H1 (cell line): ENCODE results near the gene SYT13. TPM values are rescaled to one million over a fixed set of nuclear protein-coding genes. Genes with fewer than 3 reads are reported as not detected.
A peak's percentile ranks its signal among the peaks of the same experiment; 100 is the strongest.

Experiments
- CTCF ChIA-PET: fragments of 300-600 bp; sonication (Branson Sonifier 250); formaldehyde crosslinking; loops from one replicate; lab custom pipeline; 2021; ENCODE audit not compliant: partially characterized antibody; lab: Charles Lee
- POLR2A ChIA-PET: fragments of 300-600 bp; sonication (Branson Sonifier 250); formaldehyde crosslinking; loops from one replicate; lab custom pipeline; 2021; ENCODE audit warnings: inconsistent platforms; ENCODE audit not compliant: partially characterized antibody; lab: Charles Lee
- DNase-seq, 2 experiments: peaks; one replicate each; pipeline versions ENCODE4 v3.0.0 to v3.0.0-alpha.2; 2010 to 2022; ENCODE audit warnings: low spot score in 2 of 2, low read depth in 1 of 2, mixed read lengths in 1 of 2
- FAIRE-seq: peaks from 2 replicates; lab custom pipeline; 2011; peaks lifted over from hg19 to GRCh38; lab: Jason Lieb, UNC
- H2AFZ ChIP-seq: 2 replicates; pipeline ENCODE4 v1.8.1; 2012; ENCODE audit warnings: low read length, inconsistent platforms
- H2AK5ac ChIP-seq: 2 replicates; pipeline ENCODE4 v1.6.1; 2013; ENCODE audit warnings: low read depth, low read length
- H2BK120ac ChIP-seq: replicated peaks from 2 replicates; pipeline ENCODE3; 2013; ENCODE audit warnings: low read depth, low read length, inconsistent platforms
- H2BK12ac ChIP-seq: 2 replicates; pipeline ENCODE4 v1.6.1; 2013; ENCODE audit warnings: low read depth, low read length
- H2BK15ac ChIP-seq: 2 replicates; pipeline ENCODE4 v1.6.1; 2013; ENCODE audit warnings: low read length
- H2BK20ac ChIP-seq: 2 replicates; pipeline ENCODE4 v1.6.1; 2013; ENCODE audit warnings: low read length
- H2BK5ac ChIP-seq: 2 replicates; pipeline ENCODE4 v1.6.1; 2013; ENCODE audit warnings: low read depth, low read length
- H3K14ac ChIP-seq: 2 replicates; pipeline ENCODE4 v1.6.1; 2013; ENCODE audit warnings: inconsistent platforms; ENCODE audit not compliant: insufficient read length
- H3K18ac ChIP-seq: 2 replicates; pipeline ENCODE4 v1.6.1; 2013; ENCODE audit warnings: low read length; ENCODE audit errors: extremely low read depth
- H3K23ac ChIP-seq: 2 replicates; pipeline ENCODE4 v1.6.1; 2013; ENCODE audit warnings: inconsistent platforms; ENCODE audit not compliant: insufficient read length
- H3K23me2 ChIP-seq: 2 replicates; pipeline ENCODE4 v1.6.1; 2013; ENCODE audit warnings: low read depth, low read length
- H3K27ac ChIP-seq: 2 replicates; pipeline ENCODE4 v1.6.1; 2011; ENCODE audit warnings: low read depth, low read length, inconsistent platforms
- H3K27me3 ChIP-seq, 4 experiments: replicated peaks in 1 of 4; 1 replicate in 1 of 4; 2 replicates in 3 of 4; pipeline versions ENCODE4 v1.6.1 to v1.8.1; 2011 to 2013; ENCODE audit warnings: low read length in 3 of 4, mild to moderate bottlenecking in 3 of 4, inconsistent platforms in 2 of 4, mixed read lengths in 2 of 4, moderate library complexity in 1 of 4; ENCODE audit not compliant: control insufficient read depth in 3 of 4, insufficient read depth in 3 of 4; ENCODE audit errors: extremely low read depth in 1 of 4
- H3K36me3 ChIP-seq, 4 experiments: 2 replicates each; pipeline versions ENCODE4 v1.6.1 to v1.8.1; 2011 to 2013; ENCODE audit warnings: mild to moderate bottlenecking in 4 of 4, low read length in 3 of 4, moderate library complexity in 2 of 4, control low read depth in 1 of 4, inconsistent platforms in 1 of 4; ENCODE audit not compliant: insufficient read depth in 4 of 4, control insufficient read depth in 2 of 4
- H3K4ac ChIP-seq: replicated peaks from 2 replicates; pipeline ENCODE3; 2013; ENCODE audit warnings: low read length, low read depth, mixed read lengths, inconsistent platforms; ENCODE audit not compliant: insufficient read length
- H3K4me1 ChIP-seq, 4 experiments: replicated peaks in 1 of 4; 1 replicate in 1 of 4; 2 replicates in 3 of 4; pipeline versions ENCODE4 v1.6.1 to v1.8.1; 2011 to 2013; ENCODE audit warnings: low read length in 3 of 4, inconsistent platforms in 2 of 4, mixed read lengths in 1 of 4; ENCODE audit not compliant: insufficient read depth in 4 of 4, control insufficient read depth in 3 of 4
- H3K4me2 ChIP-seq, 2 experiments: 2 replicates each; pipeline versions ENCODE4 v1.6.1 to v1.8.1; 2011 to 2013; ENCODE audit warnings: low read depth in 2 of 2, low read length in 2 of 2, control low read depth in 1 of 2, inconsistent platforms in 1 of 2, mild to moderate bottlenecking in 1 of 2; ENCODE audit not compliant: insufficient read depth in 1 of 2
- H3K4me3 ChIP-seq, 4 experiments: fragments of 200-600, 300-600 bp in 1 of 4; sonication (generic), shearing (Covaris generic), sonication (Bioruptor Twin) in 1 of 4; 2 replicates each; pipeline versions ENCODE4 v1.5.1 to v1.8.1; 2011 to 2016; ENCODE audit warnings: low read length in 4 of 4, low read depth in 3 of 4, control low read depth in 2 of 4, inconsistent platforms in 2 of 4, mild to moderate bottlenecking in 2 of 4, mixed read lengths in 1 of 4, moderate library complexity in 1 of 4; ENCODE audit not compliant: insufficient read depth in 2 of 4; ENCODE audit errors: extremely low read depth in 1 of 4
- H3K56ac ChIP-seq: replicated peaks from 2 replicates; pipeline ENCODE3; 2013; ENCODE audit warnings: low read depth, mild to moderate bottlenecking, mixed read lengths, low read length, inconsistent platforms; ENCODE audit not compliant: insufficient read length
- H3K79me1 ChIP-seq: 2 replicates; pipeline ENCODE4 v1.6.1; 2013; ENCODE audit warnings: low read depth, low read length, control low read depth
- H3K79me2 ChIP-seq, 2 experiments: 2 replicates each; pipeline versions ENCODE4 v1.6.1 to v1.8.1; 2012 to 2013; ENCODE audit warnings: low read length in 2 of 2, mild to moderate bottlenecking in 2 of 2, inconsistent platforms in 1 of 2; ENCODE audit not compliant: insufficient read depth in 2 of 2, control insufficient read depth in 1 of 2
- H3K9ac ChIP-seq, 4 experiments: replicated peaks in 1 of 4; 1 replicate in 1 of 4; 2 replicates in 3 of 4; pipeline versions ENCODE4 v1.6.1 to v1.8.1; 2011 to 2013; ENCODE audit warnings: low read depth in 3 of 4, low read length in 3 of 4, control low read depth in 2 of 4, mild to moderate bottlenecking in 2 of 4, moderate library complexity in 2 of 4, inconsistent platforms in 1 of 4; ENCODE audit errors: extremely low read depth in 1 of 4
- H3K9me3 ChIP-seq, 2 experiments: 2 replicates each; pipeline versions ENCODE4 v1.6.1 to v1.8.1; 2012 to 2013; ENCODE audit warnings: mild to moderate bottlenecking in 2 of 2, moderate library complexity in 2 of 2, control low read depth in 1 of 2, inconsistent platforms in 1 of 2, low read depth in 1 of 2, low read length in 1 of 2, mixed read lengths in 1 of 2; ENCODE audit not compliant: insufficient read depth in 2 of 2
- H4K20me1 ChIP-seq, 2 experiments: replicated peaks in 1 of 2; 2 replicates each; pipeline versions ENCODE3 to v1.8.1; 2011 to 2013; ENCODE audit warnings: inconsistent platforms in 2 of 2, low read length in 2 of 2, mild to moderate bottlenecking in 1 of 2; ENCODE audit not compliant: insufficient read depth in 2 of 2, control insufficient read depth in 1 of 2
- H4K5ac ChIP-seq: 2 replicates; pipeline ENCODE4 v1.6.1; 2013; ENCODE audit warnings: low read length, low read depth, mixed read lengths, inconsistent platforms; ENCODE audit not compliant: insufficient read length
- H4K8ac ChIP-seq: 2 replicates; pipeline ENCODE4 v1.8.0; 2013; ENCODE audit warnings: mild to moderate bottlenecking, moderate library complexity, low read length, inconsistent platforms; ENCODE audit not compliant: insufficient read depth; ENCODE audit errors: extremely low read depth
- H4K91ac ChIP-seq: replicated peaks from 2 replicates; pipeline ENCODE3; 2013; ENCODE audit warnings: low read length, mixed read lengths, inconsistent platforms; ENCODE audit not compliant: insufficient read length
- CBX8 ChIP-seq: fragments of 300-800, 300-1000 bp; sonication (generic); IDR thresholded peaks from 2 replicates; pipeline ENCODE4 v1.7.1; 2016; ENCODE audit warnings: low read depth, low read length, borderline replicate concordance
- CTCF ChIP-seq, 3 experiments: IDR thresholded peaks; 1 replicate in 2 of 3; 2 replicates in 1 of 3; pipeline versions ENCODE4 v1.5.1 to v1.6.1; 2011; ENCODE audit warnings: low read length in 3 of 3, mild to moderate bottlenecking in 3 of 3, inconsistent platforms in 2 of 3, low read depth in 1 of 3, moderate library complexity in 1 of 3; ENCODE audit not compliant: insufficient read depth in 1 of 3; ENCODE audit errors: control extremely low read depth in 1 of 3
- EGR1 ChIP-seq: IDR thresholded peaks from 2 replicates; pipeline ENCODE4 v1.6.1; 2011; ENCODE audit warnings: low read depth, low read length, borderline replicate concordance
- FOSL1 ChIP-seq: IDR thresholded peaks from 2 replicates; pipeline ENCODE4 v1.6.1; 2011; ENCODE audit warnings: mild to moderate bottlenecking, low read depth, low read length, moderate library complexity; ENCODE audit not compliant: insufficient read depth
- JUN ChIP-seq: IDR thresholded peaks from 2 replicates; pipeline ENCODE4 v1.6.1; 2011; ENCODE audit warnings: low read depth, mild to moderate bottlenecking, improper control_type of control experiment, low read length
- POLR2AphosphoS5 ChIP-seq: IDR thresholded peaks from 2 replicates; pipeline ENCODE4 v1.6.1; 2011; ENCODE audit warnings: low read depth, low read length
- RAD21 ChIP-seq, 2 experiments: IDR thresholded peaks in 1 of 2; conservative IDR thresholded peaks in 1 of 2; 2 replicates each; pipeline ENCODE4 v1.6.1; 2011; ENCODE audit warnings: low read depth in 2 of 2, low read length in 2 of 2, improper control_type of control experiment in 1 of 2, inconsistent platforms in 1 of 2, mild to moderate bottlenecking in 1 of 2, moderate library complexity in 1 of 2
- RNF2 ChIP-seq: fragments of 200-900, 300-1000 bp; sonication (generic); IDR thresholded peaks from 2 replicates; pipeline ENCODE4 v1.7.1; 2016; ENCODE audit warnings: borderline replicate concordance, low read depth, mild to moderate bottlenecking, antibody characterized with exemption, low read length; ENCODE audit not compliant: poor library complexity, severe bottlenecking; ENCODE audit errors: missing control alignments
- SIN3A ChIP-seq, 2 experiments: IDR thresholded peaks in 1 of 2; conservative IDR thresholded peaks in 1 of 2; 2 replicates each; pipeline ENCODE4 v1.6.1; 2011 to 2012; ENCODE audit warnings: low read length in 2 of 2, improper control_type of control experiment in 1 of 2, low read depth in 1 of 2, mild to moderate bottlenecking in 1 of 2
- SP4 ChIP-seq: IDR thresholded peaks from 2 replicates; pipeline ENCODE4 v1.6.1; 2012; ENCODE audit warnings: low read length, inconsistent platforms
- SRF ChIP-seq: IDR thresholded peaks from 2 replicates; pipeline ENCODE4 v1.6.1; 2011; ENCODE audit warnings: mild to moderate bottlenecking, low read depth, low read length, moderate library complexity
- WGBS, 2 experiments: shearing (Covaris generic) in 1 of 2; methylation state at CpG; one replicate each; pipeline versions ENCODE4 v1.1.6 to v1.1.7; 2013 to 2015; ENCODE audit warnings: low lambda C conversion rate in 2 of 2, mixed read lengths in 2 of 2, inconsistent platforms in 1 of 2, low coverage in 1 of 2, missing lambda C conversion rate in 1 of 2; ENCODE audit not compliant: insufficient replicate concordance in 2 of 2, insufficient coverage in 1 of 2, insufficient read length in 1 of 2; ENCODE audit errors: extremely low coverage in 1 of 2, missing lambda C conversion rate in 1 of 2; 5-methylcytosine and 5-hydroxymethylcytosine counted together
- polyA plus RNA-seq, 7 experiments: library from polyadenylated mRNA; depleted of rRNA in 3 of 7; stranded (reverse) in 5 of 7; unstranded in 2 of 7; fragments of >200 nt in 5 of 7; fragments of 200-250 nt in 2 of 7; gene quantifications; 1 replicate in 5 of 7; 2 replicates in 1 of 7; 4 replicates in 1 of 7; pipeline versions ENCODE4 v1.2.1 to v1.2.3, GENCODE V29; 2011 to 2013; ENCODE audit warnings: missing spikeins in 2 of 7, mixed read lengths in 2 of 7
- total RNA-seq: library from RNA; stranded (reverse); fragmentation: NEBNext Ultra II Directional; extraction: Animal tissue kit (Norgen Biotek cat#: 25700); gene quantifications from 2 replicates; pipeline ENCODE4 v1.2.1, GENCODE V29; 2021

Gene SYT13
- total and polyA plus RNA-seq, 2 of the 8 experiments (the other 6 are each of a cell fraction or from before 2014, with no cell fraction given) = 4.8 to 13.2 TPM

GRCh38 chr11:45211732-45212131, 74.4 kb downstream of the SYT13 start:
- Histone ChIP-seq H3K27ac (no peak overlapping the region), H3K4me3 (no peak overlapping the region), H2BK5ac (no peak overlapping the region), H3K56ac (no peak overlapping the region), H3K9ac (no peak overlapping the region), H2BK15ac (no peak overlapping the region), H3K14ac (no peak overlapping the region), H2BK120ac (no peak overlapping the region), H3K4me1 (peaks cover 3 to 22% (median 14%) of the 10 kb centered on the region in 4 experiments), H4K20me1 (no peaks in the 10 kb centered on the region), H2AFZ (no peak overlapping the region), H3K36me3 (no peaks in the 10 kb centered on the region), H2BK12ac (no peak overlapping the region), H3K79me2 (no peaks in the 10 kb centered on the region), H3K4me2 (no peak overlapping the region), H2BK20ac (no peak overlapping the region), H3K4ac (no peak overlapping the region), H3K79me1 (no peaks in the 10 kb centered on the region), H4K5ac (no peak overlapping the region), H2AK5ac (no peak overlapping the region), H3K27me3 (no peaks in the 10 kb centered on the region), H3K23me2 (no peaks in the 10 kb centered on the region), H4K8ac (no peak overlapping the region), H3K18ac (no peak overlapping the region), H3K23ac (no peak overlapping the region), H3K9me3 (no peaks in the 10 kb centered on the region), H4K91ac (no peak overlapping the region)
- no peak for DNase-seq
- WGBS, 2 experiments = 92% methylated on average over 9 of the region's 9 CpGs; no CpG with 5 or more reads in 1 of the 2 experiments
- POLR2A ChIA-PET = no interaction called here
- CTCF ChIA-PET = interaction anchor here (1.1 to 5.8 kb wide), 12 partner anchors 10 to 560 kb away, joined by 3 to 49 read pairs (median 6); partner anchors contain the start of gene SYT13
- FAIRE-seq = no peak
- no peak for TF ChIP-seq SIN3A (conservative IDR thresholded peaks at IDR 0.05 in 1 of 2, IDR thresholded peaks at IDR 0.05 in 1 of 2; ENCODE audit: low read depth in 1 of 2, low read length in 2 of 2)
- TF ChIP-seq RAD21 (IDR thresholded peaks at IDR 0.05 in 1 of 2, conservative IDR thresholded peaks at IDR 0.05 in 1 of 2; ENCODE audit: low read depth in 2 of 2, low read length in 2 of 2) = peak in 1 of 2 experiments; percentile 26; a peak in 1 of 4 replicates
- TF ChIP-seq RNF2 = no peak
- TF ChIP-seq FOSL1 = no peak
- TF ChIP-seq EGR1 = no peak
- no peak for TF ChIP-seq SRF
- peak in 2 of 3 experiments; percentile 9 to 25; a peak in 2 of 4 replicates for TF ChIP-seq CTCF (IDR thresholded peaks at IDR 0.05; ENCODE audit: control extremely low read depth in 1 of 3, insufficient read depth in 1 of 3, low read depth in 1 of 3, low read length in 3 of 3)
- no peak for TF ChIP-seq POLR2AphosphoS5
- no peak for TF ChIP-seq SP4
- TF ChIP-seq CBX8 = no peak
- TF ChIP-seq JUN = no peak
